HL-60/S4 treated with phorbol 12-myristate 13-acetate at 8.2 ng/mL for 4 days and 3 days (cell line): Measurements from ENCODE around the gene OR4C6.

Experiments
- in situ Hi-C: fragments of 300-500 bp; cut with MboI; formaldehyde crosslinking; loops from 2 replicates; pipeline ENCODE4 v1.15.0; 2022; ENCODE audit warnings: low sequenced_read_pairs

The OR4C6 gene

GRCh38 chr11:55661901-55662300 lies at the start of gene OR4C6:
Gene OR4C6, plus strand, starts transcription at chr11:55662201. Its CDS starts 2,966 bp downstream, at chr11:55665167.
- in situ Hi-C loops: no loop called here

GRCh38 chr11:55624531-55624930 lies 37.5 kb upstream of the OR4C6 start:
- in situ Hi-C loops: no loop called here

DNA sequence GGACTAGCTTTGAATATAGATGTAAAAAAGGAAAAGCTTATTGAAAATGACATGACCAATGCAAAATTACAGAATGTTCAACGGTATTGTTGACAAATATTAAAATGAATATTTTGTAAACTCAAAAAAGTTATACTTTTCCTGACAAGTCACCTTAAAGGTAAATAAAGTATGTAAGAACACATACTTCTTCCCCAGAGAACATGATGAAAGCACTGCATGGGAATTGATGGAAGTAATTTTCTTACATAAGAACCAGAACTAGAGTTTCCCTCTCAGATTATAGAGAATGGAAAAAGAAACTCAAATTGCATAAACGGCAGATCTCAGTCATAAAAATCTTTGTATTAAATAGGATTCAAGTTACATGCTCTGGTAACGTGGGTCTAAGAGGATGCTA lies 27.2 kb upstream of the OR4C6 start, which contains the start of gene OR4P4:
TSS of gene OR4P4 (plus strand) at position 301 of the 400 bp plus-strand sequence.
- in situ Hi-C loops: no loop called here

DNA sequence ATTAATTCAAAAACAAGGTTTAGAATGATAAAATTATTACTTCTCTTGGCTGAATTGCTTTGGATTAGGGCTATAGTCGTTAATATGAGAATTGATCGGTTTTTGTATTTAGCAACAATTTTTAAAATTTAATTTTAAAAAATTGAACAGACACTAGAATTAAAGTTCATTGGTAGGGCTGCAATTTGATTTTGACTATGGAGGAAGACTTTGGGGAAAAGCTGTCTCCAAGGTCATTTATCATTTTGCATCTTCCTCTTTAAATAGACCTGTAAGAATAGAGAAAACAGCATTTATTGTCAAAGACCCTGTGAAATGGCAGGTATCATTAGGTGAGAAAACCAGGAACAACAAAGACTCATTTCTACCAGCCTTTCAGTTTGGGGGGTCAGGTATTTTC lies 14.0 kb upstream of the OR4C6 start, which contains the start of gene OR4S2:
TSS of gene OR4S2 (plus strand) at position 301 of the 400 bp plus-strand sequence. CDS start 2,577 bp downstream, outside the sequence.
- in situ Hi-C loops: no loop called here

GRCh38 chr11:55652560-55652959 lies 9.4 kb upstream of the OR4C6 start:
- in situ Hi-C loops: no loop called here

DNA sequence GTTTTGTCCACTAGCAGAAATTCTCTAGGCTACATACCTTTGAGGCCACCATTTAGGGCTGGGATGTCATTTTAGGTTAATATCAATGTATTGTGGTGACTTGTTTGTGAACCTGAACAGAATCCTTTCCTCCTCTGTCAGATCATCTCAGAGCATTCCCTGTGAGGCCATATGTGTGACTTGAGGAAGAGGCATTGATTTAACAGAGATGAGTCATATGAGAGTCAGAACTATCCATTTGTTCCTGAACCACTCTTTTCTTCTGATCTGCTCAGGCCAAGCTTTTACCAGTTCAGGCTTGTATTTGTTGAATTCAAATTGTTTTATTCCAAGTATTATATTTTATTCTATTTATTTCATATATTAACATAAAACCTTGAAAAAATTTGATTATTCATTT lies 6.9 kb upstream of the OR4C6 start:
- in situ Hi-C loops: no loop called here

- in situ Hi-C loops: no loop called here
Measured at GRCh38 chr11:55658031-55658573, 3.9 kb upstream of the OR4C6 start.

- in situ Hi-C loops: no loop called here
Measured at GRCh38 chr11:55658608-55659007, 3.4 kb upstream of the OR4C6 start.

DNA sequence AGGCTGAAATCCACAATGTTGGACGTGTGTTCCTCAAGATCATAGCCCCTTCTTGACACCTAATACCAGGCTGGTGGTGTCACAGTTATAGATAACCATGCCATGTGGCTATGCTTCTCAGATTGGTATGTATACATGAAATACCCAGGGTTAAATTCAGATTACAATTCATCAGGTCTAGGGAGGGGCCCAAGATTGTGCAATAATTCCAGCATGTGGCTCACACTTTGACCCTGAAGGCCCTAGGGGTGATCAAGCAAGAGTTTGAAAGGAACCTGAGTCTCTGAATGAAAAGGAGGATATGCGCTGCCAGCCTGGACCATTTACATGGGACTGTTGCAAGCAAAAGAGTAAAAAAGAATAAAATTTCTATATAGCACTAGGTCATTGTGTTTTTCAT lies 7.4 kb downstream of the OR4C6 start:
- in situ Hi-C loops: no loop called here

DNA sequence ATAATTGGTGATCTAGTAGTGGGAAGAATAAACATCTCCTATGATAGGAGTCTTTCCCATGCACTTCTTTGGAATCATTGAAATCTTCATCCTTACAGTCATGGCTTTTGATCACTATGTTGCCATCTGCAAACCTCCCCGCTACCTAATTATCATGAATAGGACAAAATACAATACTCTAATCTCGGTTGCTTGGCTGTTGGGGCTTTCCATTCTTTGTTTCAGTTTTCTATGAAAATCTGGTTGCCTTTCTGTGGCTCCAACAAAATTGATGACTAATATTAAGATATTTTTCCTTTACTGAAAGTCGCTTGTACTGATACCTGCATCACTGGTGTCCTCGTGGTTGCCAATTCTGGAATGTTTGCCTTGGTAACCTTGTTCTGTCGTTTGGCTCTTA lies 11.9 kb downstream of the OR4C6 start:
- in situ Hi-C loops: no loop called here

GRCh38 chr11:55697817-55698216 lies 35.8 kb downstream of the OR4C6 start:
- in situ Hi-C loops: no loop called here

DNA sequence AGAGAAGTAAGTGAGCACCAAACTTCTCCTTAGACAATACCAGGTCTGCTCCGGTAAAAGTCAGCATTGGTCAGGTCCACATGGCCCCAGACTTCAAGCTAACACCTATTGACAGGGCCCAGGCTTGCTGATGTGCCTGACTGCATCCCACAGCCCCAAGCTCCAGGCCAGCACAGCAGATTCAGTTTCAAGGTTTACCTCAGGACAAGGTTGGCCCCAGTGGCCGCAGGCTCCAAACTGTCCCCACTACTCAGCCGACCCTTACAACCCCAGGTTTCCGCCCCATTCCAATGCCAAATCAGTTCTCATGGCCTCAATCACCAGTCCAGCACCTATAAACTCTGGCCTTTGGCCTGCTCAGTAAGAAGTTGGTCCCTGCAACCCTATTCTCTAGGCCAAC lies 39.4 kb downstream of the OR4C6 start:
- in situ Hi-C loops: no loop called here

DNA sequence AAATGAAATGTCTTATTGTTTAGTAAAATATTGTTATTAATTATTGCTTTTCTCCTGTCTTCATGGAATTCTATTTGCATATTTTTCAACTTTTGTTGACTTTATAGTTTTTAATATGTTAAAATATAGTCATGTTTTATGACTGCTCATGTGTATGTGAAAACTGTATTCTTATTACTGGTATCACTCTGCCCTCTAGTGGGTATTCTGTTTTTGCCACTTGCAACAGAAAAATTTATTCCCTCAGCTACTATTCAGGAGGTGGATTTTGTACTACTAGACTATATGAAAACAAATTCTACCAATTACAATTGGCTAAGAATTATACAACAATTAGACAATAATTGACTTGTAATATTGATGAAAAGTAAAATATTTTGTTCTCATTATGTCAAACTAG lies 45.0 kb downstream of the OR4C6 start:
- in situ Hi-C loops: no loop called here

DNA sequence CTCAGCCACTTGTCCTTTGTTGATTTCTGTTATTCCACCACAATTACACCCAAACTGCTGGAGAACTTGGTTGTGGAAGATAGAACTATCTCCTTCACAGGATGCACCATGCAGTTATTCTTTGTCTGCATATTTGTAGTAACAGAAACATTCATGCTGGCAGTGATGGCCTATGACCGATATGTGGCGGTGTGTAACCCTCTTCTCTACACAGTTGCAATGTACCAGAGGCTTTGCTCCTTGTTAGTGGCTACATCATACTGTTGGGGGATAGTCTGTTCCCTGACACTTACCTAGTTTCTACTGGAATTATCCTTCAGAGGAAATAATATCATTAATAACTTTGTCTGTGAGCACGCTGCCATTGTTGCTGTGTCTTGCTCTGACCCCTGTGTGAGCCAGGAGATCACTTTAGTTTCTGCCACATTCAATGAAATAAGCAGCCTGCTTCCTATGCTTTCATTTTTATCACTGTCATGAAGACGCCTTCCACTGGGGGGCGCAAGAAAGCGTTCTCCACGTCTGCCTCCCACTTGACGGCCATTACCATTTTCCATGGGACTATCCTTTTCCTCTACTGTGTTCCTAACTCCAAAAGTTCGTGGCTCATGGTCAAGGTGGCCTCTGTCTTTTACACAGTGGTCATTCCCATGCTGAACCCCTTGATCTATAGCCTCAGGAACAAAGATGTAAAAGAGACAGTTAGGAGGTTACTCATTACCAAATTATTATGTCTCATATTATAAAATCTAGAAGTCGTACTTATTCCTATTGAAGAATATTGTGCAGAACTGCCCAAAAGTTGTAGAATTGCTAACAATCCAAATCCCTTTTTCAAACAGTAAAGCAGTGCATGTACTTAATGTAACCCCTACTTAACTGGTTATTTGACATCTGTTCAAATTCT lies 53.2 kb downstream of the OR4C6 start:
- in situ Hi-C loops: no loop called here
